ENCODE results near the gene C10orf71. TPM values are rescaled to one million over a fixed set of nuclear protein-coding genes. Genes with fewer than 3 reads are reported as not detected.

C10orf71 gene
- total and polyA plus RNA-seq, 12 donors = 0.08 to 0.10 TPM; not detected in 10

GRCh38 chr10:49322371-49323170, 23.6 kb downstream of the C10orf71 start:
- Histone ChIP-seq H3K4me1 (replicated peaks in 1 of 2) (no peaks in the 10 kb centered on the region), H3K9me3 (replicated peaks in 1 of 3) (no peaks in the 10 kb centered on the region), H3K4me3 (no peak overlapping the region), H3K27ac (no peak overlapping the region), H3K27me3 (no peaks in the 10 kb centered on the region), H3K36me3 (replicated peaks in 1 of 2) (no peaks in the 10 kb centered on the region)
- intact Hi-C loops (cut with DNase I) = no loop called here
- WGBS, 4 donors = 82 to 89% (median 88%) methylated on average over 22 to 26 of the region's 26 CpGs
- DNase-seq = peak in 1 of 7 donors; percentile 30
- TF ChIP-seq CTCF (IDR thresholded peaks at IDR 0.05) = no peak
- no peak for TF ChIP-seq POLR2A (IDR thresholded peaks at IDR 0.05)

- peak in 1 of 7 donors; percentile 25 for DNase-seq
These were observed 24.4 kb downstream of the C10orf71 start for GRCh38 chr10:49323171-49323895.

GRCh38 chr10:49323896-49324270, 24.9 kb downstream of the C10orf71 start:
- intact Hi-C loops (cut with DNase I) = no loop called here
- TF ChIP-seq POLR2A (IDR thresholded peaks at IDR 0.05) = no peak
- no peak for TF ChIP-seq CTCF (IDR thresholded peaks at IDR 0.05)
- 79 to 91% (median 85%) methylated on average over 9 of the region's 9 CpGs for WGBS, 4 donors

More at GRCh38 chr10:49323171-49323895, 24.4 kb downstream of the C10orf71 start:
- H3K4me1 ChIP-seq (replicated peaks in 1 of 2) = no peaks in the 10 kb centered on the region
- H3K4me3 ChIP-seq = no peak overlapping the region
- no peaks in the 10 kb centered on the region for H3K27me3 ChIP-seq
- H3K36me3 ChIP-seq (replicated peaks in 1 of 2) = no peaks in the 10 kb centered on the region
- TF ChIP-seq CTCF (IDR thresholded peaks at IDR 0.05) = no peak
- intact Hi-C loops (cut with DNase I) = no loop called here
- no peaks in the 10 kb centered on the region for H3K9me3 ChIP-seq (replicated peaks in 1 of 3)
- 53 to 74% (median 60%) methylated on average over 6 to 7 of the region's 7 CpGs for WGBS, 4 donors
- no peak overlapping the region for H3K27ac ChIP-seq

GRCh38 chr10:49324711-49325110, 25.7 kb downstream of the C10orf71 start:
- Histone ChIP-seq H3K27ac (no peak overlapping the region), H3K27me3 (no peaks in the 10 kb centered on the region), H3K4me1 (replicated peaks in 1 of 2) (no peaks in the 10 kb centered on the region), H3K36me3 (replicated peaks in 1 of 2) (no peaks in the 10 kb centered on the region), H3K9me3 (replicated peaks in 1 of 3) (no peaks in the 10 kb centered on the region), H3K4me3 (no peak overlapping the region)
- intact Hi-C loops (cut with DNase I) = no loop called here
- peak in 1 of 6 experiments; percentile 30 for TF ChIP-seq CTCF (IDR thresholded peaks at IDR 0.05)
- TF ChIP-seq POLR2A (IDR thresholded peaks at IDR 0.05) = no peak
- DNase-seq = peak in 2 of 7 donors; percentile 30 to 69
- 58 to 74% (median 62%) methylated on average over 4 of the region's 4 CpGs for WGBS, 4 donors

More at GRCh38 chr10:49323896-49324270, 24.9 kb downstream of the C10orf71 start:
- Histone ChIP-seq H3K9me3 (replicated peaks in 1 of 3) (no peaks in the 10 kb centered on the region), H3K27me3 (no peaks in the 10 kb centered on the region), H3K27ac (no peak overlapping the region), H3K36me3 (replicated peaks in 1 of 2) (no peaks in the 10 kb centered on the region), H3K4me3 (no peak overlapping the region), H3K4me1 (replicated peaks in 1 of 2) (no peaks in the 10 kb centered on the region)
- peak in 1 of 7 donors; percentile 28 for DNase-seq
